GM18909 (cell line): ENCODE data around the gene TBX2.

ENCODE experiments used
- ATAC-seq: cut with Tn5 transposase; IDR thresholded peaks from one replicate; pipeline ENCODE4 v1.9.1; 2021; ENCODE audit warnings: mild to moderate bottlenecking; ENCODE audit not compliant: unreplicated experiment, poor library complexity

TBX2 gene

DNA sequence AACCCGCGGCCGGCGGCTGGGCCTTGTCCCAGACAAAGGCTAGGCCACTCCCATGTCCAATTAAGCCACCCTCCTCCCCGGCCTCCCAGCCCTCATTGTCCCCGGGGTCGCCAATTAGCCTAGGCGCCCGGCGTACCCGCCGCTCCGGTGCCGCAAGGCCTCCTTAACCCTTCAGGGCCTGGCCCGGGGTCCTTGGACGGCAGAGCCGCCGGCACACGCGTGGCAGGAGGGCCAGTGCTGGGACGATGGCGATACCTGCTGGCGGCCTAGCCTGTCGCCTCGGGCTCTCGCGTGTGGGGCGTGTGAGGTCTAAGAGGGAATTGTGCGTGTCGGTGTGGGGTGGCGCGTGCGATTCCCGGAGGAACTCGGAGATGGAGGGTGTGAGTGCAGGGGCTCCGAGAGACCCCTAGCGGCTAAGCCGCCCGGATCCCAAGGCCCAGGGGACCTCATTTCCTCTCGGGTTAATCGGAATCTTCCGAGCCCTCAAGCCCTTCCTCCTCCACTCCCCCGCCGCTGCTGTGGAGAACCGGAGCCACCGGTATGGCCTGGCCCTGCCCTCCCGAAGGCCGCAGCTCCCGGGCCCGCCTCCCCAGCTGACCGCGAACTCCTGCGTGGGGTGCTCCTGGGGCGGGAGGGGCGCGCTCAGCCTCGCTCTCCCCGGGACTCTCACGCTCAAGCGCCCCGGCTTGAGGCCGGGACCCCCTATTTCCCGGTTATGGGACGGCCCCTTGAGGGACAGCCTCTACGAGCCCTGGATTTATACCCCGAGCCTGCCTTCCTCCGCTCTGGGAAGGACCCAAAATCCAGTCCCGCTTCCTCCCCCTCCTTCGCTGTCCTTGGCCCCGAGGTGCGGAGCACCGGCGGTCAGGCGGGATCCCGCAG is 11.9 kb downstream of the TBX2 start:
- ATAC-seq, result peak; percentile 13

DNA sequence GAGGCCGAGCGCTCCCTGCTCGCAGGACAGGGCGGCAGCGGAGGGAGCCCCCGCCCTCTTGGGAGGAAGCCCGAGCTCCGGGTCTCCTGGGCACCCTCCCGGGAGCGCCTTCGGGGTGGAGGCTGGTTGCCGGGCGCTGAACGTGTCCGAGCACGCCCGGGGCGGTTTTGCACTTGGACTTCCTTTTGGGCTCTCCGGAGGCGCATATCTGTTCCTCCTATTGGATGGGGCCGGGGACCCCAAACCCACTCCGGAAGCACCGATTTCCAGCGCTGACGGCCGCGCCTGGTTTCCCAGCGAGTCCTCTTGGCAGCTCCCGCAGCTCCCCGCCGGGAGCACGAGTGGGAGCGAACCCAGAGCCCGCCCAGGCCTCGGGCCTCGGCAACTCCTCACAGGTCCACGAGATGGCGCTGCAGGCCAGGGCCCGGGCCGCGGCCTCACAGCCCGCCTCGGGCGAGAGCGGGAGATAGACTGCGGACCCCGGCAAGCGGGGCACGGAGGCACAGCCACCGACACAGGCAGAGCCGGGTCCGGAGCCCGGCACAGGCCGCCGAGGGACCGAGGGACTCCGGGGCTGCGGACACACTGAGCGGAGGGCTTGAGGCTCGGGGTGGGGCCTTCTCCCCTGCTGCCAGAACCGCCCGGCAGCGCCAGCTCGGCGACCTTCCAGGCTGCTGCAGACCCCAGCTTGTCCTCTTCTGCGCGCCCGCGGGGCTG is 12.7 kb downstream of the TBX2 start:
- peak; percentile 69 for ATAC-seq

DNA sequence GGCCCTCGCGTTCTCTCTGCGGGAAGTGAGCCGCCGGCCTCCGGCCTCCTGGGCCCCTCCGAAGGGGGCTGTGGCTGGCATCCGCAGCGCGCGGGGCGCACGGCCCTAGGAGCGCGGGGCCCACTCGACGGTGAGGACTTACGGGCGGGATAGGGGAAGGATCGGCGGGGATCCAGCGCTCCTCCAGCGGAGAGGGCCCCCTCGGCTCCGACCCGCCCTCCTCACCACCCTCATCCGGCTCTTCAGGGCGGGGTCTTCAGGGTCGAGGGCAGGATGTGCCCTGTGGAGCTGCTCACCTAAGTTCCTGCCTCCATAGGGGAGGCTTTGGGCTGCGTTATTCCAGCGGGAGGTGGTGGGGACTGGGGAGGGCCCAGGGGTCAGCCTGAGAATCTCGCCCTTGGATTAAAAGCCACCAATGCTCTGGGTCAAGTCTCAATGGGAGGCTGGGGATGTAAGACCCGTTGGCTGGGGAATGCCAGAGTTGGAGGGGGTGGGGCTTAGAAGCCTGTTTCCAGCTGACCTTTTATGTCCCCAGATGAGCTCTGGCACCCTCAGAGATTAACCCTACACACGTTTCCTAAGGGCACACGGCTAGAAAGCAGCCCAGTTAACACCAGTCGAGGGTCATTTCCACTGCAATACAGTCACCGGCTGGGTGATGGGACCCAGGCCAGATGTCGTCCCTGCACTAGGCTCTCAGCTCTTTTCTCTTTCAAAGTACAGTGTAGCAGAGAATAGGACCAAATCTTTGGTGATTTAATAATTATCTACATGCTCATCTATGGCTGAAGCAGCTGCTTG is 13.4 kb downstream of the TBX2 start:
- no peak for ATAC-seq

DNA sequence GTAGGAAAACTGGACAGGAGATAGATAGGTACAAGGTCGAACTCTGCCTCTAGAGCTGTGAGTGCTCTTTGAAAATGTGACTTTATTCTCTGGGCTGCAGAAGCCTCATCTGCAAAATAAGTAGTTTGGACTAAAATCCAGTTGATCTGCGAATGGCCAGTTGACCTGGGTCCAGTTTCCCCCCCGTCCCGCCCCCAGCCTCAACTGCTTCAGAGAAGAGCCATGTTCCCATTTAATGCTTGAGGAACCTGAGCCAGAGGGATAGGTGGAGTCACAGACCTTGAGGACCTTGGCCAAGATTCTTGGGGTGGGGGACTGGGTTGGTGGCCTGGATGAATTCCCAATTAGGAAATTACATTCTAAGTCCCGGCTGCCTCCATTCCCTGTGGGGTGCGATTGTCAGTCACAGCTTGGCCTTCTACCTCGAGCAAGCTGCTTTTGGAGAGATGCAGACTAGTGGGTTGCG is 14.1 kb downstream of the TBX2 start:
- ATAC-seq, result no peak

DNA sequence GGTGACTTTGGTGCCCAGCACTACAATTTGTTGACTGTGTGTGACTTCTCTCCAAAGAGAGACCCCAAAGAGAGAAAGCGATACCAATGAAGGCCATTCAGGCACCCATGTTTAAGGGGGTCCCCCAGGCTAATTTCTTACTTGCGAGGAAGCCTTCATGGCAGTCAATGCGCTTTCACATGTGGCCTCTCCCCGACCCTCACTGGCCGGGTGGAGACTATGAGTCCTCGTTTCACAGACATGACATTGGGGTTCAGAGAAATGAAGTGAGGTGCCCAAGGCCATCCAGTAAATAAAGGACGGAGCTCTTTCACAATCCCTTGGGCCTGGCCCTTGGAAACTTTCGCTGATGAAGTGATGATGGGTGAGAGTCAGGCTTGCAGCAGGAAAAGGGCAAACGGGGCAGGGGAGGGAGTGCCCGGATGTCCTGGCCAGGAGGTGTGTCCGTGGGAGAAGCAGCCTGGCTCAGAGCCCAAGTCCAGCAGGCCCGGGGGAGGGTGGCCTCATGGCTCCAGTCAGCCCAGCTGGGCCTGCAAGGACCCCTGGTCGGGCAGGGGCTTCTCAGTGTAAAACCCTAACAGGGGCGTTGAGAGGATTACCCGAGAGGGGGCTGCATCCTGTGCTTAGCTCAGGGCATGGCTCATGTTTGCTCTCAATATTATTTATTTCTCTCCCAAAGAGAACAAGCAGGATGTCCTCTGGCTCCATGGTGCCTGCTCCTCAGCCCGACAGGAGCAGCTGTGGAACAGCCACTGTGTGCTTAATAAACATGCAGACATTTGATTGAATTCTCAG is 14.7 kb downstream of the TBX2 start:
- ATAC-seq, result no peak

DNA sequence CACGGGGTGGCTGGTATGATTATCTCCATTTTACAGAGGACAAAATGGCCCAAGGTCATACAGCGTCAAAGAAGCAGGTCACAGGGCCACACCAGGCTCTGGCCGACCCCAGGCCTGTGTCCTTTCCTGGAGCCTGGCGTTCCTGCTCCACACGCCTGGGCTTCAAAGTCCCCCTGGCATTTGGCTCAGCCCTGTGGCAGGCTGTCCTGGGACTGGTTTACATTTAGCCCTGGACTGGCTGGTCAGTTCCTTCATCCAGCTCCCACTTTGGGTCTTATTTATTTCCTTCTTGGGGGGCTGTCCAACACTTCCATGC is 15.3 kb downstream of the TBX2 start:
- ATAC-seq, result no peak

DNA sequence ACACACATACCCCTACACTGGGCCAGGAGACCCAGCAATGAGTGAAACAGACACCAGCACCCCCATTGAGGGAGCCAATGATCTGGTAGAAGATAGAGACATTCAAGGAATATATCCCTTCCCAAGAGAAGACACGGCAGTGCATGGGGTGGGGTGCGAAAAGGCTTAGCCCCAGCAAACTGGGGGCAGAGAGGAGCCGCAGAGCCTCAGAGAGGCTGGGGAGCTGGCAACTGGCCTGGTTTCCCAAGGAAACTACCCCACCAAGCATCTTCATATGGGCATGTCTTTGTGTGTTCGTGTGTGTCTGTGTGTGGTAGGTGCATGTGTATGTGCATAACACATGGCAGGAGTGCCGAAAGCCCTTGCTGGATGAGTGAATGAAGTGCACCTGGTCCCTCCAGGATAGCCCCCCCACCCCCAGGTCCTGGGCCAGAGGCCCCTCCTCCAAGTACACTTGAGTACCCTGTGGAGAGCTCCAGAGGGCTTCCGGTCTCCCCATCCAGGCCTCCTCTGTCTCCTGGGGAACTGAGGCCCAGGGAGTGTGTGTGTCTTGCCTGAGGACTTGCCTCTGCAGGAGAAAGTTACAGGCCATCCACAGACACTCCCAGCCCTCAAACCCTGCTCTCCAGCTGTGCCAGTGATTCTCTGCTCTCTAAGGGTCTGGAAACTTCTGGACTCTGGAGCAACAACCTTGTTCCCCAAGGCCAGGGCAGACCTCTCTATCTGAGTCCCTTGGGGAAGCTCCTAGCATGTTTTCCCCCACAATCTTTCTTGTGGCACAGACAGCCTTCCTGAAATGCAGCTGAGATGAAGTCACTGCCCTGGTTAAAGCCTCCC is 15.9 kb downstream of the TBX2 start:
- no peak for ATAC-seq

DNA sequence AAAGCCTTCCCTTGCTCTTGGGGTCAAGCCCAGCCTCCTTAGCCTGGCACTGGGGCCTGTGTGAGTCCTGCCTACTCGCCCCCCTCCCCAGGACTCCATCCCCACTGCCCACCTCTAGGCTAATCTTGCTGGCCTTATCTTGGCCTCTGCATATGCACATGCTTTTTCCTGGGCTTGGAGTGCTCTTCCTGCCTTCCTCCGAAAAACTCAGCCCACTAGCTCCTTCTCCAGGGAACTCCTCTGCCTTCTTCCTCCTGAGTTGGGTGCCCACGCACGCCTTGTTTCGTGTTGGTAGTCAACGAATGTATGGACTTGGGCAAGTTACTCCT is 16.5 kb downstream of the TBX2 start:
- no peak for ATAC-seq

DNA sequence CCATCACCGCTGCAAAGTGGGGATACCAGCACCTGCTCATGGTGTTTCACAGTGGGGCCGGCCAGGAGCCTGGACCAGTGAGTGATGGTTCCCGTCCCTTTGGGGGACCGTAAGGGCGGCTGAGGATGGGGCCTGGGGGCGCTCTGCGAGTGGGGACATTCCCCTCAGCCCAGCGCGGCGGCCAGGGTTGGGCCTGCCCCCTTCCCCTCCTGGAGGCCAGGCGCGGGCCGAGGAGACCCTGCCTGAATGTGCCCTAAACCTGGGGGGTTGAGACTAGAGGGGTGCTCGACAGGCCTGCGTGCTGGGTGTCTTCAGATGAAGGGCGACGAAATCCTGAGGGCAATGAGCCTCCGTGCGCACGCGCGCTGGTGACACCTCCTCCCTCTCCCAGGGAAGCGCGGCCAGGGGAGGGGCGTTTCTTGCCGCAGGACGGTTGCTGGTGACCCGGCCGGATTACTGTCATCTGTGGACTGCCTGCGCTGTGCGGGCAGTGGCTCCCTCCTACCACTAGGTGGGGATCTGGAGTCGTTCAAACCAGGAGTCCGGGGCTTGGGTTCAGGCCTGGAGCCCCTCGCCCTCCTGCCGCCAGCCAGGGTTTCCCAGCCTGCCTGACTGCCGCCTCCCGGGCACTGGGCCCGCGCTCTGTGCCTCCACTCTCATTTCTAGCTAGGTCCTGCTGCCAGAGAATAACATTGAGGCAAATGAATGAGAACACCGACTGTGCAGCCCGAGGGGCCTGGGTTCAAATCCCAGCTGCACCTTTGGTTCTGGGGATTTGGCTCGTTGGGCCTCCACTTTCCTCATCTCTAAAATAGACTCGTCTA is 17.1 kb downstream of the TBX2 start:
- ATAC-seq, result peak; percentile 64

DNA sequence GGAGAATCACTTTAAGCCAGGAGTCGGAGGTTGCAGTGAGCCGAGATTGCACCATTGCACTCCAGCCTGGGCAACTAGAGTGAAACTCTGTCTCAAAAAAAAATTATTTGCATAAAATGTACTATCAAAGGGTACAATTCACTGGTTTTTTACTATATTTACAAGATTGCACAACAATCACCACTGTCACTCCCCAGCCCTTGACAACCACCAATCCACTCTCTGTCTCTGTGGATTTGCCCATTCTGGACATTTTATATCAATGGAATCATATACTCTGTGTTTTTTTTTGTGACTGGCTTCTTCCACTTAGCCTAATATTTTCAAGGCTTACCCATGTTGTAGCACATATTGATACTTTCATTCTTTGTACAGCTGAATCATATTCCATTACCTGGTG is 18.8 kb downstream of the TBX2 start:
- no peak for ATAC-seq

DNA sequence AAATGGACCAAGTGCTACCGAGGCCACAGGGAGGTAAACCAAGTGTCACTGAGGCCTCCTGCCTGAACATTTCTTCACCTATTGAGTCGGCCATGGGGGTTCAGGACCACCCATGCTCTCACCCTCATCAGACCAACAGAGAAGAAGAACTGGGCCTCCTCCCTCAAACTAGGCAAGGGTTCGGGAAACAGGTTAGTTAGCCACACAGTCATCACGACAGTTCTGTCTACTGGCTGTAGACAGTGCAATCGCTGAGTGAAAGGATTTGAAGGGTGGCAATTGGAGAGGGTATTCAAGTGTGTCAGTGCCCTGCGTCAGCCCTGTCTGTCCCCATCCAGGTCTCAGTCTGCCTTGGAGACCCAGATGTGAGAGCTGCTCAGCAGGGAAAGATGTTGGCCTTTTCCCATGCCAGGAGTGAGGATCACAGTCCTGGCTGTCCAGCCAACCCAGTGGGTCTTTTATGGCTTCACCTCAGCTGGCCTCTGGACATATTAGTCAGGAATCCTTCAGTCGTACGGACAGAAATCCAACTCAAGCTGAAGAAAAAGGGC is 19.9 kb downstream of the TBX2 start:
- no peak for ATAC-seq

DNA sequence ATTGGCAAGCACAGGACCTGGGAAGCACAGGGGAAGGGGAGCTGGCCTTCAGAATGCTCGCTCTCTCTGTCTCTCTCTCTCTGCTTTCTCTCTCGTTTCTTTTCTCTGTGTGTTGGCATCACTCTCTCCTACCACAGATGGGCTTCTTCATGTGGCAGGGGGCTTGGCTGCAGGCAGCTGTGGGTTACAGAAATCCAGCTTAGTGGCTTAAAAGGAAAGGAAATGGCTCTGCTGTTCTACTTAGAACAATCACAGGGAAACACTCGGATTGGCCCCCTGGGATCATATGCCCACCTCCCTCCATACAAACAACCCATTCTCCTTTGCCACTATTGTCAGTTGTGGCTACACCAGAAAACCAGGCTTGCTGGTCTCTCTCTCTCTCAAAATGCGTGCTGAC is 20.4 kb downstream of the TBX2 start:
- no peak for ATAC-seq

DNA sequence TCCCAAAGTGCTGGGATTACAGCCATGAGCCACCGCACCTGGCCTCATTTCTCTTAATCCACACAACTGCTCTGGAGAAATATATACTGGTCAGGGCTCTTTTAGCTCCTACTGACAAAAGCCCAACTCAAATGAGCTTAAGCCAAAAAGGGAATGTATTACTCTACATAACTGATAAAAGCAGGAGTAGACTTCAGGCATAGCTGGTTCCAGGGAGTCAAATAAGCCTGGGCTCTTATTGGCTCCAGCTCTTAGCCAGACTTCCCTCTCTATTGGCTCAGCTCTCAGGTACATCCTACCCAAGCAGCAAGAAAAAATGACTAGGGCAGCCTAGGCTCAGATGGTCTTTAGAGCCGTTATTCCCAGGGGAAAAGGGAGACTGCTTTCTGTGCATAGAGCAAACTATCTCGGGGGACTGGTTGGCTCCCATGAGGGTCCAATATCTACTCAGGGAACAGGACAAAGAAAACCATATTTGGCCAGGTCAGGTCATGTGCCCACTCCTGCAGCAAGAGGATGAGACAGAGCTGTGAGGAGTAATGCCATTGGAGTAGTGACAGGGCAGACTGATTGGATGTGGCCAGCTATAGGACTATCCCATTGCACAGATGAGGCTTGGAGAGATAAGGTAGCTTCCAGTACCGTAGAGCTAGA is 21.2 kb downstream of the TBX2 start:
- no peak for ATAC-seq

DNA sequence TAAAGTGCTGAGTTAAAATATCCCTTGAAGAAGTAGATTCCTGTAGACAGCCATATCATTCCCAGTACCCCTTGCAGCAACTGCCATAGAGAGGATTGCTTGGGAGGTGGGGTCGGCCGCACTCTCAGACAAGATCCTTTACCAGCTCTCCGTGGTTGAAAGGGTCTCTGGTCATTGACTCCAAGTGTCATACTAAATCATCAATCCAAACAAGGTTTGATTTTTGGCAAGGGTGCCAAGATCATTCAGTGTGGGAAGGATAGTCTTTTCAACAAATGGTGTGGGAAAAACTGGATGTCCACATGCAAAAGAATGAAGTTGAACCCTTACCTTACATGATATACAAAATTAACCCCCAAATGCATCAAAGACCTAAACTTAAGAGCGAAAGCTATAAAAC is 21.8 kb downstream of the TBX2 start:
- no peak for ATAC-seq

DNA sequence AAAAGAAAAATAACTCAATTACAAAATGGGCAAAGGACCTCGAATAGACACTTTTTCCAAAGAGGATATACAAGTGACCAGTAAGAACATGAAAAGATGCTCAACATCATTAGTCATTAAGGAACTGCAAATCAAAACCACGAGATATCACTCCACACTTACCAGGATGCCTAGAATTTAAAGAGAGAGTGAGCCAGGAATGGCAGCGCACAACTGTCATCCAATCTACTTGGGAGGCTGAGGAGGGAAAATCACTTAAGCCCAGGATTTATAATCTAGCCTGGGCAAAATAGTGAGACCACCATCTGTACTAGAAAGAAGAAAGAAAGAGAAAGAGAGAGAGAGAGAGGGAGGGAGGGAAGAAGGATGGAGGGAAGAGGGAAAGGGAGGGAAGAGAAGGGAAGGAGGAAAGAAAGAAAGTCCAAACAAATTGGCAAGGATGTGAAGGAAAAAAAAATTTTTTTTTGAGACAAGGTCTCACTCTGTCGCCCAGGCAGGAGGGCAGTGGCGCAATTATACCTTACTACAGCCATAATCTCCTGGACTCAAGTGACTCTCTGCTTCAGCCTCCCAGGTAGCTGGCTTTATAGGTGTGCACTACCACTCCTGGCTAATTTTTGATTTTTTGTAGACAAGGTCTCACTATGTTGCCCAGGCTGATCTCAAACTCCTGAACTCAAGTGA is 22.6 kb downstream of the TBX2 start:
- no peak for ATAC-seq

DNA sequence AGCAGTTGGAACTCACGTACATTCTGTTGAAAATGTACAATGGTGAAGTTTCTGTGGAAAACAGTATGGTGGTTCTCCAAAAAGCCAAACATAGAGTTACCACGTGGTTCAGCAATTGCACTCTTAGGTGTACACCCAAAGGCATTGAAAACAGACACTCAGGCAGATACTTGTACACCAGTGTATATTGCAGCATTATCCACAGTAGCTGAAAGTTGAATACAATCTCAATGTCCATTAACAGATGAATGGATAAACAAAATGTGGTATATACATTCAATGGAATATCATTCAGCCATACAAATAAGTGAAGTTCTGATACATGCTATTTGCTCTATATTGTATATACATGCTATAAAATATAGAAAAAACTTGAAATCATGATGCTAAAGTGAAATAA is 23.2 kb downstream of the TBX2 start:
- ATAC-seq, result no peak

DNA sequence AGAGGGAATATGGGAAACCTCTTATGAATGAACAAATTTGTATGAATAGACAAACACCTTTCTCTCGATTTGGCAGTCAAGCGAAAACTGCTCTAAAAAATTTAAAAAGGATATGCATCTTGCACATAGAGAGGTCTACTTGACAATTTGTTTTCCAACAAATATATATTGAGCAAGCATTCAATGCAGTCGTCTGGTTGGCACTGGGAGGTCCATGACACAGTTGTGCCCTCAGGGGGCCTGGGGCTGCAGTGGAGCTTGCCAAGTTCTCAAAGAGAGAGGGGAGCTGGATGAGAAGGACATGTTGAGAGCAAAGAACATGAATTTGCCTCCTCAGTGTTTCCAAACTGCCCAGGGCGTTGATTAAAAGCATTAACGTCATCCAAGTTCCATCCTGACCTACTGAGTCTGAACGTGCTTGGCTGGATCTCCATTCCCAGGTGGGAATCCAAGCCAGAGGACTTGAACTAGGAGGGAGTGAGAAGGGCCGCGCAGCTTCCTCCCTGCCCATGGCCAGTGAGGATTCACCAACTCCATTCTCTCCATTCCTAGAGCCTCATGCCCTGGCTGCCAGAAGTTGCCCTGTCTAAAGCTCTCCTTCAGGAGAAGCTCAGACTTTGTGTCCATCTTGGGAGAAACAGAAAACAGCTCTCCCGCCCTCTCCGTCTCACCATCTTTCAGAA is 24.5 kb downstream of the TBX2 start:
- ATAC-seq, result no peak
